GM12891 (cell line): ENCODE data around the gene QRICH1.

Experiments used
- POLR2A ChIP-seq: IDR thresholded peaks from 2 replicates; pipeline ENCODE4 v1.6.1; 2011; ENCODE audit warnings: low read depth, low read length, control low read depth
- SPI1 ChIP-seq: IDR thresholded peaks from 2 replicates; pipeline ENCODE4 v1.6.1; 2011; ENCODE audit warnings: low read depth, low read length, control low read depth

DNA sequence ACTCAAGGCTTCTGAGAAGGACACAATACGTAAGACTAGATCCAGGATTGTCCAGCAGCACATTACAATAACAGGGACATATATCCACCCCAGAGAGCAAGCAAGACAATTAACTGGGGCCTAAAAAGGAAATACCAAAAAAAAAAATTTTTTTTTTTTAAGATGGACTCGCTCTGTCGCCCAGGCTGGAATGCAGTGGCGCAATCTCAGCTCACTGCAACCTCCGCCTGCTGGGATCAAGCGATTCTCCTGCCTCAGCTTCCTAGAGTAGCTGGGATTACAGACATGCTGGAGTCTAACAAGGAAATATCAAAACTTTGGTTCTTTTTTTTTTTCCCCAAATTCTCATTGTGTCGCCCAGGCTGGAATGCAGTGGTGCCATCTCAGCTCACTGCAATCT lies 35.9 kb downstream of the QRICH1 start:
- TF ChIP-seq POLR2A (no peak), SPI1 (no peak)
